H1 (cell line): Measurements from ENCODE around the gene TTI1. TPM values are rescaled to one million over a fixed set of nuclear protein-coding genes. Genes with fewer than 3 reads are reported as not detected.

Experiments
- BCL11A ChIP-seq, 2 experiments: IDR thresholded peaks; one replicate each; pipeline ENCODE4 v1.6.1; 2011; ENCODE audit warnings: low read depth in 2 of 2, low read length in 2 of 2, mild to moderate bottlenecking in 2 of 2
- CHD7 ChIP-seq: fragments of 300-600 bp; sonication (generic); IDR thresholded peaks from 2 replicates; pipeline ENCODE4 v1.7.1; 2012; ENCODE audit warnings: low read length, moderate library complexity, mild to moderate bottlenecking, inconsistent platforms; ENCODE audit not compliant: insufficient replicate concordance
- EGR1 ChIP-seq: IDR thresholded peaks from 2 replicates; pipeline ENCODE4 v1.6.1; 2011; ENCODE audit warnings: low read depth, low read length, borderline replicate concordance
- EZH2 ChIP-seq: fragments of 200-600 bp; sonication (generic); IDR thresholded peaks from 2 replicates; pipeline ENCODE4 v1.7.1; 2012; ENCODE audit warnings: low read depth, mild to moderate bottlenecking, moderate library complexity, low read length, inconsistent platforms; ENCODE audit not compliant: severe bottlenecking
- HDAC6 ChIP-seq: IDR thresholded peaks from one replicate; pipeline ENCODE4 v1.7.1; 2012; ENCODE audit warnings: low read depth, mild to moderate bottlenecking, inconsistent platforms, low read length, moderate library complexity
- RXRA ChIP-seq: IDR thresholded peaks from 2 replicates; pipeline ENCODE4 v1.6.1; 2011; ENCODE audit warnings: low read depth, mild to moderate bottlenecking, low read length, moderate library complexity; ENCODE audit not compliant: insufficient read depth
- YY1 ChIP-seq: IDR thresholded peaks from 2 replicates; pipeline ENCODE4 v1.6.1; 2011; ENCODE audit warnings: low read depth, mild to moderate bottlenecking, low read length
- ZNF274 ChIP-seq: IDR thresholded peaks from 2 replicates; pipeline ENCODE4 v1.7.0; 2012; ENCODE audit warnings: low read length, borderline replicate concordance; ENCODE audit errors: extremely low read depth
- polyA plus RNA-seq, 7 experiments: library from polyadenylated mRNA; depleted of rRNA in 3 of 7; stranded (reverse) in 5 of 7; unstranded in 2 of 7; fragments of >200 nt in 5 of 7; fragments of 200-250 nt in 2 of 7; gene quantifications; 1 replicate in 5 of 7; 2 replicates in 1 of 7; 4 replicates in 1 of 7; pipeline versions ENCODE4 v1.2.1 to v1.2.3, GENCODE V29; 2011 to 2013; ENCODE audit warnings: missing spikeins in 2 of 7, mixed read lengths in 2 of 7
- total RNA-seq: library from RNA; stranded (reverse); fragmentation: NEBNext Ultra II Directional; extraction: Animal tissue kit (Norgen Biotek cat#: 25700); gene quantifications from 2 replicates; pipeline ENCODE4 v1.2.1, GENCODE V29; 2021

Gene TTI1
- total and polyA plus RNA-seq, 2 of the 8 experiments (the other 6 are each of a cell fraction or from before 2014, with no cell fraction given), result 34.1 to 47.0 TPM

GRCh38 chr20:38062890-38063289, 29.6 kb upstream of the TTI1 start (continued):
- TF ChIP-seq CHD7 (no peak), YY1 (no peak), BCL11A (IDR thresholded peaks at IDR 0.05; ENCODE audit: low read depth in 2 of 2, low read length in 2 of 2) (no peak), EZH2 (no peak), ZNF274 (no peak), RXRA (no peak), HDAC6 (no peak), EGR1 (no peak)
